GM10248 (cell line): ENCODE results near the gene SUGP1.
A peak's percentile ranks its signal among the peaks of the same experiment; 100 is the strongest.

Experiments
- CTCF ChIA-PET: fragments of 300-600 bp; sonication (Branson Sonifier 250); formaldehyde crosslinking; extraction: SDS; loops from one replicate; lab custom pipeline; 2021; ENCODE audit warnings: antibody characterized with exemption; lab: Yijun Ruan, JAX
- POLR2A ChIA-PET: fragments of 350-650 bp; sonication (Branson Sonifier 250); formaldehyde crosslinking; extraction: SDS; loops from one replicate; lab custom pipeline; 2020; ENCODE audit warnings: antibody characterized with exemption; lab: Yijun Ruan, JAX
- DNase-seq: peaks from one replicate; pipeline ENCODE4 v3.0.0; 2012; ENCODE audit errors: extremely low spot score
- TF ChIP-seq, protein P1 (sequence below): IDR thresholded peaks from 2 replicates; pipeline ENCODE4 v1.5.1; 2012; ENCODE audit warnings: mild to moderate bottlenecking, low read depth; ENCODE audit errors: extremely low read depth, missing control alignments, control extremely low read depth

The SUGP1 gene

DNA sequence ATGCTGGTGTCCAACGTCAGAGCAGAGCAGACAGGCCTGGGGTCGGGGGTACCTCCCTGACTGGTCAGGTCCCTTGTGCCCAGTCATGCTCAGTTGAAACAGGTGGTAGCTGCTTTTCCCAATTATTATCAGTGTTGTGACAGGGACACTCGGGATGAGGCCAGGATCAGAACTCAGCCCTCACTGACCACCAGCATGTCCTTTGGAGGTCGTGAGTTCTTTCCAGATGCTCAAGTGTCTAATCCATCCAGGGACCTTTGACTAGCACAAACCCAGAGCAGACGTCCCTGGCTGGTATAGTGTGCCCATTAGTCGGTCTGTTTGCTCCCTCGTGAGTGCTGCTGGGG is 22.7 kb upstream of the SUGP1 start:
- ChIA-PET CTCF (interaction anchor here (0.7 to 1.5 kb wide), 4 partner anchors 9 to 196 kb away, joined by 3 to 7 read pairs (median 3); no protein-coding TSS in a partner anchor), POLR2A (no interaction called here)
- DNase-seq: no peak
- TF ChIP-seq, protein P1, sequence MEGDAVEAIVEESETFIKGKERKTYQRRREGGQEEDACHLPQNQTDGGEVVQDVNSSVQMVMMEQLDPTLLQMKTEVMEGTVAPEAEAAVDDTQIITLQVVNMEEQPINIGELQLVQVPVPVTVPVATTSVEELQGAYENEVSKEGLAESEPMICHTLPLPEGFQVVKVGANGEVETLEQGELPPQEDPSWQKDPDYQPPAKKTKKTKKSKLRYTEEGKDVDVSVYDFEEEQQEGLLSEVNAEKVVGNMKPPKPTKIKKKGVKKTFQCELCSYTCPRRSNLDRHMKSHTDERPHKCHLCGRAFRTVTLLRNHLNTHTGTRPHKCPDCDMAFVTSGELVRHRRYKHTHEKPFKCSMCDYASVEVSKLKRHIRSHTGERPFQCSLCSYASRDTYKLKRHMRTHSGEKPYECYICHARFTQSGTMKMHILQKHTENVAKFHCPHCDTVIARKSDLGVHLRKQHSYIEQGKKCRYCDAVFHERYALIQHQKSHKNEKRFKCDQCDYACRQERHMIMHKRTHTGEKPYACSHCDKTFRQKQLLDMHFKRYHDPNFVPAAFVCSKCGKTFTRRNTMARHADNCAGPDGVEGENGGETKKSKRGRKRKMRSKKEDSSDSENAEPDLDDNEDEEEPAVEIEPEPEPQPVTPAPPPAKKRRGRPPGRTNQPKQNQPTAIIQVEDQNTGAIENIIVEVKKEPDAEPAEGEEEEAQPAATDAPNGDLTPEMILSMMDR: no peak

DNA sequence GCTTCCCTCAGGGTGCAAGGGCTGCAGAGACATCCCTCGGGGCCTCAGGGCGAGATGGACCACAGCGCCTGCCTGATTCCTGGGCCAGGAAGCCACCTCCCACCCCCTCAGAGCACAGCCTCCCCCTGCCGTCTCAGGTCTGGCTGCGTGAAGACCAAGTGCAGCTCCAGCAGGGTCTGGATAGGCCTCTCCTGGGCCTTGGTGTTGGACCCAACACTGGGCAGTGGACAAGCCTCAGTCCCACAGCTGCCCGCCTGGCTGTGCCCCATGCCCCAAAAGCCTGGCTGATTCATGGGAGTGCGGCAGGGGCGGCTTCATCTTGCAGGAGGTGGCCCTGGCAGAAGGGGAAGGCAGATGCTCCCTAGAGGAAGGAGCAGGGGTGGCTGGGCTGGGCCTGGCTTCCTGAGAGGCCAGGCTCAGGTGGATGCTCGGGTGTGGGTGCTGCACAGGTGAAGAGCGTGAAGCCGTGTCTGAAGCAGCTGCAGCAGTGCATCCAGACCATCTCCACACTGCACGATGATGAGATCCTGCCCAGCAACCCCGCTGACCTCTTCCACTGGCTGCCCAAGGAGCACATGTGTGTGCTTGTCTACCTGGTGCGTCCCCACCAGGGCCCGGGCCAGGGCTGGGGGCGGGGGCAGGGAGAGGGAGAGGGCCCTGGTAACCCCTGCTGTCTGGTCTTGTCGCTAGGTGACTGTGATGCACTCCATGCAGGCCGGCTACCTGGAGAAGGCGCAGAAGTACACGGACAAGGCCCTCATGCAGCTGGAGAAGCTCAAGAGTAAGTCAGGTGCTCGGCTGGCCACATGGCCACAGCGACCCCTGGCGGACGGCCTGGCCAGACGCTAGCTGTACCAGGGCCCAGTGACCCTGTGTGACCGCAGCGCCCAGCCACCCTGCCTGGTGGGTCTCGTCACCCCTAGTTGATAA is 22.0 kb upstream of the SUGP1 start:
- TF ChIP-seq, protein P1: peak; percentile 38
- CTCF ChIA-PET: interaction anchor here (0.7 to 1.5 kb wide), 4 partner anchors 9 to 195 kb away, joined by 3 to 7 read pairs (median 3); no protein-coding TSS in a partner anchor
- DNase-seq: peak; percentile 69
- POLR2A ChIA-PET: no interaction called here

DNA sequence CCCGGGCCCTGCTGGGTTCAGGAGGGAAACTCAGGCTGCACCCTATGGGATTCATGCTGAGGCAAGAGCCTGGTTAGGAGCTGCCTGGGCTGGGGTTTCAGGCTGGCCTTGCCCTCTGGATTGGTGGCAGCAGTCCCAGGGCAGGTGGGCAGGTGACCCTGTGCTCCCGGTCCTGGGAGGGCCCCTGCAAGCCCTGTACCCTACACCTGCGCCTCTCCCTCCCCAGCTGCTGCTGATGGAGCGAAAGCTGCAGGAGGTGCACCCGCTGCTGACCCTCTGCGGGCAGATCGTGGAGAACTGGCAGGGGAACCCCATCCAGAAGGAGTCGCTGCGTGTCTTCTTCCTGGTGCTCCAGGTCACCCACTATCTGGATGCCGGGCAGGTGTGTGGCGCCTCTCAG is 20.7 kb upstream of the SUGP1 start:
- TF ChIP-seq, protein P1: no peak
- POLR2A ChIA-PET: no interaction called here
- CTCF ChIA-PET: no interaction called here

DNA sequence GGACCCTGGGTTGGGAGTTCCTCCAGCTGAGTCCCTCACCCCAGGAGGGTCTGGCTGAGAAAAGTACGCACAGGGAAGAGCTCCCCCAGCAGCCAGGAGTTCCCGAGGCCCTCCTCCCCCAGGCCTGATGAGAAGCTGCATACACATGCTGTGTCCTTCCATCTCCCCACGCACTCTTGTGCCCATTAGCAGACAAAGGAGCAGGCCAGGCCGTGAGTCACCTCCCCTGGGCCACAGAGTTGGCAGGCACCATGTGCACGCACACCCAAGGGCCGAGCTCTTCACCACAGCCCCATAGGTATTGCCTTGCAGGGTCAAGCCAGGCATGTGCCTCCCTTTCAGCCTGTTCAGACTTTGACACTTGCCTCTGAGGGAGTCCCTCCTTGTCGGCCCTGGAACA is 17.8 kb upstream of the SUGP1 start:
- POLR2A ChIA-PET: no interaction called here
- TF ChIP-seq, protein P1: no peak
- CTCF ChIA-PET: interaction anchor here (1.4 kb wide), 1 partner anchor 24 kb away, joined by 3 read pairs; no protein-coding TSS in a partner anchor
- DNase-seq: no peak

More for the DNA sequence above, 20.7 kb upstream of the SUGP1 start:
- DNase-seq: no peak

DNA sequence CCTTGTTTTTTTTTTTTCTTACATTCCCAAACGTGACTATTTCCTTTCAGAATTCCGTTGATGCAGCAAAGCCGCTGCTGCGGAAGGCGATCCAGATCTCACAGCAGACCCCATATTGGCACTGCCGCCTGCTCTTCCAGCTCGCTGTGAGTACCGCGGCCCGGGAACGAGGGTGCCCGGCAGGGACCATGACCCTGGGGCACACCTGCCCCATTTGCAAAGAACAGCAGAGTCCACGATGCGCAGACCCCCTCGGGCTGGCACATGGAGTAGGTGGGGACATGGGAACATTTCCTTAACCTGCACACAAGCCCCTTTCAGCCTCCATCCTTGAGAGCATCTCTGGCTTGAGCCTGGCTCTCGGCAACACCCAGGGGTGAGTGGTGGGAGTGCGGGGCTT is 16.8 kb upstream of the SUGP1 start:
- DNase-seq: no peak
- POLR2A ChIA-PET: no interaction called here
- TF ChIP-seq, protein P1: no peak
- CTCF ChIA-PET: no interaction called here

DNA sequence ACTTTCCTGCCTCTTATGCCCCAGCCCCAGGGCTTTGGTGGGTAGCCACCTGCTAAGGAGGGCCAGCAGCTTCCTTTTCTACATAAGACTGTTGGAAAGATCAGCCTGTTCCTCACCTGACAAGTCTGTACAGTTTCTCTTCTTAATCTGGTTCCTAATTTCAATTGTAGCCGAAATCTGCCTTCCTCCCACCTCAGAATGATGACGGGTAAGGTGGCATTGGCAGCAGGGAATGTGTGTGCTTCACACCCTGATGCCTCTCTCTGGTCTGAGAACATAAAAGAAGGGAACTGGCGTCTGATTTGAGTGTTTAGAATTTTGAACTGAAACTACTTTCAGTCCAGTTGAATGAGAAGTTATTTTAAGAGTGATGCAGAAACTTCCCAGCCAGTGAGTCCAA is 16.3 kb upstream of the SUGP1 start:
- TF ChIP-seq, protein P1: no peak
- ChIA-PET CTCF (interaction anchor here (1.2 kb wide), 1 partner anchor 13 kb away, joined by 4 read pairs; no protein-coding TSS in a partner anchor), POLR2A (no interaction called here)
- DNase-seq: no peak
